Stimulated activated CD4-positive, alpha-beta T cell treated with anti-CD3 and anti-CD28 coated beads, Interleukin-4, amount 100 ng/mL, for 1 hour (primary cell): ENCODE data around the gene HBEGF.
A peak's percentile ranks its signal among the peaks of the same experiment; 100 is the strongest.
"Not testable (repeated sequence)": the region's sequence is repeated elsewhere in the genome, so short reads cannot be mapped to it uniquely, and the experiment has no call there.

Experiments used
- DNase-seq: peaks from one replicate; pipeline ENCODE4 v3.0.0-alpha.2; 2020

HBEGF gene

GRCh38 chr5:140360681-140361479, 14.5 kb upstream of the HBEGF start:
- no peak for DNase-seq

DNA sequence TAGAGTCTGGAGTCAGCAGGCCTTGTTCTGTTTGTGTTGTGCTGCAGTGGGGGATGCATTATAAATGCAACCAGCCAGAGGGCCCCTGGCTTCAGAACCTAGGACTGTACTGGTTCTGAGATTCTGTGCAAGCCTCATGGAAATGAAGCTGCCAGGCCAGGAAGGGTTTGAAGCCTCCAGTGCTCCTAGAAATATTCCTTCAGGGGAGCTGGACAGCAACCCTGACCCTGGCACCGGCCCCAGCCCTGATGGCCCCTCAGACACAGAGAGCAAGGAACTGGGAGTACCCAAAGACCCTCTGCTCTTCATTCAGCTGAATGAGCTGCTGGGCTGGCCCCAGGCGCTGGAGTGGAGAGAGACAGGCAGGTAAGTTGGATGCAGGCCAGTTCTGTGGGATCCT, 13.7 kb upstream of the HBEGF start, which contains the start of gene SLC4A9:
Gene SLC4A9 (plus strand): TSS at position 94 of the 400 bp plus-strand sequence. CDS start 43 bp downstream, at position 137.
- no peak for DNase-seq

- DNase-seq, result no peak
Observed at GRCh38 chr5:140358738-140359310, 12.4 kb upstream of the HBEGF start.

DNA sequence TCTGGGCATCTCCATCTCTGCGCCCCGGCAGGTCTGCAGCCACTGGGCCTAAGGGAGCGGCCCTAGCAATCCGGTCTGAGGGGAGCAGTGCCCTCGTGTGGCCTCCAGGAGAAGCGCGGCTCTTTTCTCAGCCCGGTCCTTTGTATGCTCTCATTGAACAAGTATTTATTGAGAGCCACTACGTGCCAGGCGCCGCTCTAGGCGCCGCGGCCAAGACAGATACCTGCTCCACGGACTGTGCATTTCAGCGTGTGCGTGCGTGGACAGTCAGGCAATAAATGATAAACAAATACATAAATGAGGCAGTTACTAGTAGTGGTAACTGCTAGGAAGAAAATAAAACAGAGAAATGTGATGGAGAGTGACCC, 11.3 kb upstream of the HBEGF start:
- peak; percentile 72 for DNase-seq

- DNase-seq, result no peak
Observed at GRCh38 chr5:140356853-140357725, 10.7 kb upstream of the HBEGF start.

DNA sequence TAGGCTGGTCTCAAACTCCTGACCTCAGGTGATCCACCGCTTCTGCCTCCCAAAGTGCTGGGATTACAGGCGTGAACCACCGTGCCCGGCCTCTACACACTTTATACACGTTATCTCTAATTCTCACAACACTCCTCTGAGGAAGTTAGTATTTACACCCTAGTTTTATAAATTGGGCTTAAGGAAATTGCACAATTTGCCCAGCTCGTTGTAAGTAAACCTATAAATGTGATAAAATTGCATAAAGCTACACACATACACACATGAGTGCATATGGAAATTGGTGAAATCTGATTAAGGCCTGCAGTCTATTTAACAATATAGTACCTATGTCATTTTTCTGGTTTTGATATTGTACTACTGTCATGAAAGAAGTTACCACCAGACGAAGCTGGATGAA, 9.1 kb upstream of the HBEGF start:
- DNase-seq, result no peak

- DNase-seq, result no peak
Observed at GRCh38 chr5:140351609-140352334, 5.4 kb upstream of the HBEGF start.

DNA sequence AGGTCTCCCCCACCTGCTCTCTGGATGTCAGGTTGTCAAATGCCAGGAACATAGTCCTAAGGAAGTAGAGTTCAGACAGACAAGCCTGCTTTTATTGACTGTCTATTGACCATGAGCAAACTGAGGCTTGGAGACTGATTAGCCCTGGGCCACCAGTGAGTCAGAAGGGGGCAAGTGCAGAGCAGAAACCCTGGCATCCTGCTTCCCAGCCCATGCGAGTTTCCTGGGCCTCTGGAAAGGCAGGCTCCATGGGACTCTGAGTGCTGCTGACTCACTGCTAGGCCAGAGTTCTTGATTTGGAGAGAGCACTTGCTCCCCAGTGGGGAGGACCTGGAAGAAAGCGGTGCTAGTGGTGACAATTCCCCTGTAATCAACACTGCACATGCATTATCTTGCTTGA, 2.8 kb upstream of the HBEGF start:
- no peak for DNase-seq

- no peak for DNase-seq
Observed at GRCh38 chr5:140348104-140348503, 1.7 kb upstream of the HBEGF start.

DNA sequence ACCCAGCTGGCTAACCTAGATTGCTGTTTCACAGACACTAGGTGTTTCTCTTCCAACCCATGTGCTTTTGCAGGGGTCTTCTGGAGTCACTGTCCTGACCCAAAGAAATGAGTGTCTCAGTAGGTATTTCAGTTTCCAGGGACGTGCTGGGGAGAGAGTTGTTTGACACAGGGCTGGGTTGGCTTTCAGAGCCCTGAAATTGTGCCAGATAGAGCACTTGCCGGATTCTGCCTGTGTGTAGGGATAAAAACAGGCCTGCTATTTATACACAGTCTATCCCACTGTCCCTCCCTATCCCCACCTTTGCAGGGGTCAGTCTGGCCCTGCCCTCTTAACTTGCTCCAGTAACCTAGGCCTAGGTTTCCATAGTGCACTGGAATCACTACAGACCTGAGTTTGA, 957 bp upstream of the HBEGF start:
- DNase-seq, result no peak

GRCh38 chr5:140345919-140346347, 470 bp downstream of the HBEGF start:
- DNase-seq, result no peak

- peak; percentile 33 for DNase-seq
Observed at GRCh38 chr5:140344683-140345423, 1.6 kb downstream of the HBEGF start.

DNA sequence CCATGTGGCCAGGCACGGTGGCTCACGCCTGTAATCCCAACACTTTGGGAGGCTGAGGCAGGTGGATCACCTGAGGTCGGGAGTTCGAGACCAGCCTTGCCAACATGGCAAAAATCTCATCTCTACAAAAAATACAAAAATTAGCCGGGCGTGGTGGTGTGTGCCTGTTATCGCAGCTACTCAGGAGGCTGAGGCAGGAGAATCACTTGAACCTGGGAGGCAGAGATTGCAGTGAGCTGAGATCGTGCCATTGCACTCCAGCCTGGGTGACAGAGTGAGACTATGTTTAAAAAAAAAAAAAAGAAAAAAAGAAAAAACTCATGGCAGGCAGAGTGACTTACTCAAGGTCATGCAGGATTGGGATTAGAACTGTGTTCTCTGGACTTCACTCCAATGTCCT, 2.6 kb downstream of the HBEGF start:
- DNase-seq, result not testable (repeated sequence)

DNA sequence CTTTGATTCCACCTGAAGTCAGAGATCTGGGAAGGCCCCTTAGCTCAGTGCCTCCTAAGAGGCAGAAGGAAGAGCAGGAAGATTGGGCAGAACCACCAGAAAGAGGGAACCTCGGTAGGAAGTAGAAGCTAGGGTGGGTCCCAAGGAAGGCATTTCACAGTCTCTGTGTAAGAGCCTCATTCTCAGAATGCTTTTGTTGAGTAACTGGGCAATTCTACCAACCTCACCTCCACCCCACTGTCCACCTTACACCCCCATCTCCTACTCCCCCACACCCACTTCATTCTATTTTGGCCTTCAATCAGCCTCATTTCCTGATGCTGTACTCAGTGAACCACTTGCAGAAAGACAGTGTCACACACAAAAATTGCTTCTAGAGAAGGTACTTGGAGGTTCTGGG, 3.5 kb downstream of the HBEGF start:
- no peak for DNase-seq

DNA sequence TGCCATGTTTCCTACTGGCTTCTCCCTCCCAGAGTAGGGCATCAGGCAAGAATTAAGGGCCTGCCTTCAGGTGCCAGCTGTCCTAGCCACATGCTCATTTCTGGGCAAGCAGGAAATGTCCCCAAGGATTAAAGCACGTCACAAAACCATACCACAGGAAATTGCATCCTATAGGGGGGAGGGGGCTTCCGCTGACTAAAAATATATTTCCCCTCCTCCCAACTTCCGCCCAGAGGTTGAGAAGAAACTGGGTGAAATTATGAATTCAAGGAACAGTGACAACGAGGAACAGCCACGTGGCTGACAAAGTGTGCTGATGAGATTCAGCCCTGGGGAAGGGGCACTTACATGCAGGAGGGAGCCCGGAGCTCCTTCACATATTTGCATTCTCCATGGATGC, 4.1 kb downstream of the HBEGF start:
- DNase-seq, result no peak

GRCh38 chr5:140341591-140341990, 4.8 kb downstream of the HBEGF start:
- no peak for DNase-seq

- no peak for DNase-seq
Observed at GRCh38 chr5:140340605-140341121, 5.7 kb downstream of the HBEGF start.

- DNase-seq, result no peak
Observed at GRCh38 chr5:140339636-140340035, 6.8 kb downstream of the HBEGF start.

DNA sequence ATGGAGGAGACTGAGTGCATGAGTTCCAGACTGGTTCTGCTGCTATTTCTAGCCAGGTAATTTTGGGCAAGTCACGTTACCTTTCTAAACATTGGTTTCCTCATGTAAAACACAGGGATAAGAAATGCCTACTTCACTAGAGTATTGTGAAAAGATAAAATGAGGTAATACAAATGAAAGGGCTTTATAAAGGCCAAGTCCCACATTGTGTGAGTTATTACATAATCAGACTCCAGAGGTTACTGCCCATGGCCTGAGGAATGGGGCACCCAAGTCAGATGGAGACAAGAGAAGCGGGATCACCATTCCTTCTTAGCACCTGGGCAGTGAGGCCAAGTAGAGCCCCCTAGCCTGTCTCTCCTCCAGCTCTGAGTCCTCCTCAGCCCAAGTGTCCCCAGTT, 7.5 kb downstream of the HBEGF start:
- no peak for DNase-seq

DNA sequence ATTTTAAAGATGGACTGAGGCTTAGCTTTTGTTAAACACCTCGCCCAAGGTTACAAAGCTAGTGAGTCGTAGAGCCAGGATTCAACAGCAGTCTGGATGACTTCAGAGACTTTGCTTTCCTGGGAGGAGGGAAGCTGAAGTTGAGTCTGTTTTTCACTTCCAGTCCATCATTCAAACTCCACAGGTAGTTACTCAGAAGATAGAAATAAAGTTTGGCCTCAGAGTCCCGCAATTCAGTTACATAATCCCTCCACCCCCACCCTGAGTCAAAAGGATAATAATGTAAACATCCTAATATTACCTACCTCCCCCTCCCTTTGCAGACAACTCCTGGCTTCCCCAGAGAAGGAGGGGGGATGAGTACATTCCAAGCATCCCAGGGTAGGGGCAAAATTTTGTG, 8.1 kb downstream of the HBEGF start:
- no peak for DNase-seq

DNA sequence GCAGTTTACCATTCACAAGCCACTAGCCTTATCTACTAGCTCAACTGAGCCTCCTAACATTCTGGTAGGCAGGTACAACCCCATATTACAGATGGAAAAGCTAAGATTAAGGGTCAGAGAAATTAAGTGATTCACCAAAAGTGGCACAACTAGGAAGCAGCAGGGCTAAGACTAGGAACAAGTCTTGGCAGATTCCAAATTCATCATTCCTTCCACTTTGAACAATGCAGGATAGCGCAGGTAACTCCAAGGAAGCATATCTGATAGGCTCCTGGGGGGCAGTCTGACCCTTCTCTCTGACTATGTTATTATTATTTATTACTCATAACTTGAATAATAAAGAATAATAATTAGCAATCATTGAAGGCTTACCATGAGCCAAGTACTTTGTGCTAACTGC, 8.5 kb downstream of the HBEGF start:
- no peak for DNase-seq

DNA sequence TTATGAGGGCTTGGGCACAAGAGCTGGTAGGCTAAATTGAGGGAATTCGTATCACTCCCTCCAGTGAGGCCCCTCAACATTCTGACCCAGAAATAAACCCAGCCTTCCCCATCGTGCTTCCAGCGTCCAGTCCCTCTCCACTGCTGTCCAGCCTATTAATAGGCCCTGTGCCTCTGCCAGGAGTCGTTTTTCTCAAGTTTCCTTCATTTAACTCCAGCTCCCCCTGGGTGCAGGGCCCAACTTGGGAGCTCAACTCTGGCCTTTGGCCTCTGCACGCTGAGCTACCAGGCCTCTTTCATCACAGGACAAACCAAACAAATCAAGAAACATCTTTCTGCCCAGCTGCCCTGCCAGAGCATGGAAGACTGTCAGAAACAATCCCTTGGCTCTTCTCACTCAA, 10.0 kb downstream of the HBEGF start:
- DNase-seq, result no peak
